ENCODE measurements around the gene NDRG4. TPM values are rescaled to one million over a fixed set of nuclear protein-coding genes. Genes with fewer than 3 reads are reported as not detected.

Gene NDRG4
- total and polyA plus RNA-seq, 2 of the 13 experiments (the other 11 are each of a cell fraction or from before 2014, with no cell fraction given), result 1.7 to 2.7 TPM

DNA sequence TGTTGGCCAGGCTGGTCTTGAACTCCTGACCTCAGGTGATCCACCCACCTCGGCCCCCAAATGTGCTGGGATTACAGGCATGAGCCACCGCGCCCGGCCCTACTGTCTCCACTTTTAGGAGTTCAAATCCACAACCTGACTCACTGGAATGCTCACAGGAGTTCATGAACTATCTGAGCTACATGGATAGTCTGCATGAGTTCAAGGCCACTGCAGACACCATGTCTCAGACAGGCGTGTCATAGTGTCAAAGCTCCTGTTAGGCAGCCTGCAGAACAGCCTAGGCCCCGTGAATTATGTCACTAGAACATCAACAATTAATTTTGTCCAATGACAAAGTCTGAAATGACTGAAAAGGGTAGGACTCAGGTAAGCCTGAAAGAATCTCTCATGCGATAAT, 38.3 kb upstream of the NDRG4 start:
- H3K9ac ChIP-seq (ENCODE audit: insufficient read depth, low read depth, low read length), result no peak overlapping the region
- POLR2A ChIA-PET, result no interaction called here
- CTCF ChIA-PET (ENCODE audit: low intra/inter-chr PET ratio, low total read pairs), result no interaction called here
- H3K79me2 ChIP-seq (ENCODE audit: insufficient read depth, low read length), result no peaks in the 10 kb centered on the region
- peak; percentile 33 for DNase-seq (ENCODE audit: low spot score)
- H3K27me3 ChIP-seq (ENCODE audit: control insufficient read depth in 1 of 2, insufficient read depth in 2 of 2, low read length in 2 of 2), result peaks cover 11 to 60% of the 10 kb centered on the region in 2 experiments
- 19% methylated on average over 7 of the region's 7 CpGs for WGBS (ENCODE audit: low lambda C conversion rate)
- in situ Hi-C loops (cut with HindIII; ENCODE audit: extremely low pct_ligation_motif_present, low pct_unique_long_range_greater_than_20kb), result no loop called here
- H3K9me3 ChIP-seq (ENCODE audit: low read length), result no peaks in the 10 kb centered on the region
- FAIRE-seq, result no peak
- H3K4me2 ChIP-seq (ENCODE audit: low read depth, low read length), result no peak overlapping the region
- no TSS peak for BruUV-seq (replicated peaks)
- intact Hi-C loops (cut with micrococcal nuclease; ENCODE audit: unreplicated experiment), result no loop called here
- ATAC-seq, result no peak
- no peak overlapping the region for H3K27ac ChIP-seq (ENCODE audit: extremely low read length, insufficient read depth, low read length)
- peaks cover 39% of the 10 kb centered on the region for H3K4me1 ChIP-seq (ENCODE audit: insufficient read depth, low read length)
- no peak overlapping the region for H3K4me3 ChIP-seq (replicated peaks in 1 of 3; ENCODE audit: insufficient read depth in 1 of 3, low read depth in 2 of 3, low read length in 3 of 3)
- peaks cover 3% of the 10 kb centered on the region; the same call in 1 of the 2 replicates for H4K20me1 ChIP-seq (ENCODE audit: insufficient read depth, low read length)
- H2AFZ ChIP-seq (ENCODE audit: low read length), result no peak overlapping the region
- H3K36me3 ChIP-seq (replicated peaks in 1 of 2; ENCODE audit: control insufficient read depth in 1 of 2, insufficient read depth in 2 of 2, low read length in 2 of 2), result no peaks in the 10 kb centered on the region
- TF ChIP-seq NRL (CRISPR knock-in tag; IDR thresholded peaks at IDR 0.05; ENCODE audit: borderline replicate concordance), result no peak
- TF ChIP-seq FOSL2 (CRISPR knock-in tag; IDR thresholded peaks at IDR 0.05), result 0 out of 2 replicates have a peak, but pooled peaks have one; percentile 19
- no peak for TF ChIP-seq KLF13 (CRISPR knock-in tag; IDR thresholded peaks at IDR 0.05)
- TF ChIP-seq RARA (CRISPR knock-in tag; IDR thresholded peaks at IDR 0.05), result peak; percentile 90
- peak; percentile 38; the same call in 1 of the 2 replicates for TF ChIP-seq RXRA (CRISPR knock-in tag; IDR thresholded peaks at IDR 0.05)
- TF ChIP-seq SKI (IDR thresholded peaks at IDR 0.05; ENCODE audit: partially characterized antibody), result peak; percentile 64

DNA sequence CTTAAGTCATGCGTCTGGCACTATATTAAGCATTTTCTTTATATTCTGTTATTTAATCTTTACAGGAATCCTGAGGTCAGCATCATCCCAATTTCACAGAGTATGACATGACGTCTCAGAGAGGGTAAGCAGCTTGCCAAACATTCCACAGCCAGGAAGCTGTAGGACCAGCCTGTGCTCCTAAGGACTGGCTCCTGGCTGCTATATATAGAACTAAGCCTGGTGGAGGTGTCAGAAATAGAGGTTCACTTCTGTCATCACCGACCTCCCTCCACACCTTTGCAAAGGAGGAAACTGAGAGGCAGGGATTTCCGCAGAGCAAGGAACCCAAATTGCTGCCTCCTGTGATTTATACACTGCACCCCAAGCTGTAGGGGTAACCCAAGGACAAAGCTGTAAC, 37.9 kb upstream of the NDRG4 start:
- H3K4me2 ChIP-seq (ENCODE audit: low read depth, low read length), result no peak overlapping the region
- no peak overlapping the region for H3K27ac ChIP-seq (ENCODE audit: extremely low read length, insufficient read depth, low read length)
- in situ Hi-C loops (cut with HindIII; ENCODE audit: extremely low pct_ligation_motif_present, low pct_unique_long_range_greater_than_20kb) (no loop called here), intact Hi-C loops (cut with micrococcal nuclease; ENCODE audit: unreplicated experiment) (no loop called here)
- H3K36me3 ChIP-seq (replicated peaks in 1 of 2; ENCODE audit: control insufficient read depth in 1 of 2, insufficient read depth in 2 of 2, low read length in 2 of 2), result no peaks in the 10 kb centered on the region
- DNase-seq (ENCODE audit: low spot score), result no peak
- H3K9me3 ChIP-seq (ENCODE audit: low read length), result no peaks in the 10 kb centered on the region
- no peak for FAIRE-seq
- H3K4me1 ChIP-seq (ENCODE audit: insufficient read depth, low read length), result peaks cover 34% of the 10 kb centered on the region
- ChIA-PET POLR2A (no interaction called here), CTCF (ENCODE audit: low intra/inter-chr PET ratio, low total read pairs) (no interaction called here)
- no peak for ATAC-seq
- H4K20me1 ChIP-seq (ENCODE audit: insufficient read depth, low read length), result peaks cover 3% of the 10 kb centered on the region; the same call in 1 of the 2 replicates
- no peaks in the 10 kb centered on the region for H3K79me2 ChIP-seq (ENCODE audit: insufficient read depth, low read length)
- H3K9ac ChIP-seq (ENCODE audit: insufficient read depth, low read depth, low read length), result no peak overlapping the region
- no TSS peak for BruUV-seq (replicated peaks)
- no peak overlapping the region for H2AFZ ChIP-seq (ENCODE audit: low read length)
- WGBS (ENCODE audit: low lambda C conversion rate), result 46% methylated on average over 4 of the region's 4 CpGs
- H3K27me3 ChIP-seq (ENCODE audit: control insufficient read depth in 1 of 2, insufficient read depth in 2 of 2, low read length in 2 of 2), result peaks cover 11 to 64% of the 10 kb centered on the region in 2 experiments
- no peak overlapping the region for H3K4me3 ChIP-seq (replicated peaks in 1 of 3; ENCODE audit: insufficient read depth in 1 of 3, low read depth in 2 of 3, low read length in 3 of 3)
- TF ChIP-seq GATAD1 (CRISPR knock-in tag; IDR thresholded peaks at IDR 0.05) (no peak), FOSL2 (CRISPR knock-in tag; IDR thresholded peaks at IDR 0.05) (no peak), MED13 (CRISPR knock-in tag; IDR thresholded peaks at IDR 0.05) (no peak), SETDB1 (CRISPR knock-in tag; IDR thresholded peaks at IDR 0.05; ENCODE audit: borderline replicate concordance) (no peak), ZNF598 (CRISPR knock-in tag; IDR thresholded peaks at IDR 0.05; ENCODE audit: borderline replicate concordance) (no peak), ZNF101 (CRISPR knock-in tag; IDR thresholded peaks at IDR 0.05; ENCODE audit: borderline replicate concordance, low read depth) (no peak), ZNF572 (CRISPR knock-in tag; IDR thresholded peaks at IDR 0.05) (no peak)
- TF ChIP-seq, protein P1, sequence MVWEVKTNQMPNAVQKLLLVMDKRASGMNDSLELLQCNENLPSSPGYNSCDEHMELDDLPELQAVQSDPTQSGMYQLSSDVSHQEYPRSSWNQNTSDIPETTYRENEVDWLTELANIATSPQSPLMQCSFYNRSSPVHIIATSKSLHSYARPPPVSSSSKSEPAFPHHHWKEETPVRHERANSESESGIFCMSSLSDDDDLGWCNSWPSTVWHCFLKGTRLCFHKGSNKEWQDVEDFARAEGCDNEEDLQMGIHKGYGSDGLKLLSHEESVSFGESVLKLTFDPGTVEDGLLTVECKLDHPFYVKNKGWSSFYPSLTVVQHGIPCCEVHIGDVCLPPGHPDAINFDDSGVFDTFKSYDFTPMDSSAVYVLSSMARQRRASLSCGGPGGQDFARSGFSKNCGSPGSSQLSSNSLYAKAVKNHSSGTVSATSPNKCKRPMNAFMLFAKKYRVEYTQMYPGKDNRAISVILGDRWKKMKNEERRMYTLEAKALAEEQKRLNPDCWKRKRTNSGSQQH (CRISPR knock-in tag; IDR thresholded peaks at IDR 0.05; ENCODE audit: low read depth), result no peak
- TF ChIP-seq, protein P2, sequence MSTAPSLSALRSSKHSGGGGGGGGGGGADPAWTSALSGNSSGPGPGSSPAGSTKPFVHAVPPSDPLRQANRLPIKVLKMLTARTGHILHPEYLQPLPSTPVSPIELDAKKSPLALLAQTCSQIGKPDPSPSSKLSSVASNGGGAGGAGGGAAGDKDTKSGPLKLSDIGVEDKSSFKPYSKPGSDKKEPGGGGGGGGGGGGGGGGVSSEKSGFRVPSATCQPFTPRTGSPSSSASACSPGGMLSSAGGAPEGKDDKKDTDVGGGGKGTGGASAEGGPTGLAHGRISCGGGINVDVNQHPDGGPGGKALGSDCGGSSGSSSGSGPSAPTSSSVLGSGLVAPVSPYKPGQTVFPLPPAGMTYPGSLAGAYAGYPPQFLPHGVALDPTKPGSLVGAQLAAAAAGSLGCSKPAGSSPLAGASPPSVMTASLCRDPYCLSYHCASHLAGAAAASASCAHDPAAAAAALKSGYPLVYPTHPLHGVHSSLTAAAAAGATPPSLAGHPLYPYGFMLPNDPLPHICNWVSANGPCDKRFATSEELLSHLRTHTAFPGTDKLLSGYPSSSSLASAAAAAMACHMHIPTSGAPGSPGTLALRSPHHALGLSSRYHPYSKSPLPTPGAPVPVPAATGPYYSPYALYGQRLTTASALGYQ (CRISPR knock-in tag; IDR thresholded peaks at IDR 0.05), result no peak
- TF ChIP-seq, protein P3, sequence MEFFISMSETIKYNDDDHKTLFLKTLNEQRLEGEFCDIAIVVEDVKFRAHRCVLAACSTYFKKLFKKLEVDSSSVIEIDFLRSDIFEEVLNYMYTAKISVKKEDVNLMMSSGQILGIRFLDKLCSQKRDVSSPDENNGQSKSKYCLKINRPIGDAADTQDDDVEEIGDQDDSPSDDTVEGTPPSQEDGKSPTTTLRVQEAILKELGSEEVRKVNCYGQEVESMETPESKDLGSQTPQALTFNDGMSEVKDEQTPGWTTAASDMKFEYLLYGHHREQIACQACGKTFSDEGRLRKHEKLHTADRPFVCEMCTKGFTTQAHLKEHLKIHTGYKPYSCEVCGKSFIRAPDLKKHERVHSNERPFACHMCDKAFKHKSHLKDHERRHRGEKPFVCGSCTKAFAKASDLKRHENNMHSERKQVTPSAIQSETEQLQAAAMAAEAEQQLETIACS (CRISPR knock-in tag; IDR thresholded peaks at IDR 0.05), result no peak
